Right renal pelvis (tissue), 4 donors: Measurements from ENCODE around the gene ZBTB3. TPM values are rescaled to one million over a fixed set of nuclear protein-coding genes. Genes with fewer than 3 reads are reported as not detected.
"Not testable (repeated sequence)": the region's sequence is repeated elsewhere in the genome, so short reads cannot be mapped to it uniquely, and the experiment has no call there.

Experiments used
- DNase-seq, 4 donors: peaks; one replicate each; pipeline ENCODE4 v3.0.0-alpha.2; 2013; ENCODE audit warnings: low read depth in 4 of 4, low spot score in 3 of 4, missing footprints in 1 of 4
- polyA plus RNA-seq, 4 donors: library from polyadenylated mRNA; unstranded; fragments of 120-200 nt; gene quantifications; one replicate each; pipeline ENCODE4 v1.2.1, GENCODE V29; 2013; ENCODE audit not compliant: insufficient read length in 4 of 4

ZBTB3 gene
- polyA plus RNA-seq, 4 donors, result 6.5 to 8.4 (median 7.2) TPM

DNA sequence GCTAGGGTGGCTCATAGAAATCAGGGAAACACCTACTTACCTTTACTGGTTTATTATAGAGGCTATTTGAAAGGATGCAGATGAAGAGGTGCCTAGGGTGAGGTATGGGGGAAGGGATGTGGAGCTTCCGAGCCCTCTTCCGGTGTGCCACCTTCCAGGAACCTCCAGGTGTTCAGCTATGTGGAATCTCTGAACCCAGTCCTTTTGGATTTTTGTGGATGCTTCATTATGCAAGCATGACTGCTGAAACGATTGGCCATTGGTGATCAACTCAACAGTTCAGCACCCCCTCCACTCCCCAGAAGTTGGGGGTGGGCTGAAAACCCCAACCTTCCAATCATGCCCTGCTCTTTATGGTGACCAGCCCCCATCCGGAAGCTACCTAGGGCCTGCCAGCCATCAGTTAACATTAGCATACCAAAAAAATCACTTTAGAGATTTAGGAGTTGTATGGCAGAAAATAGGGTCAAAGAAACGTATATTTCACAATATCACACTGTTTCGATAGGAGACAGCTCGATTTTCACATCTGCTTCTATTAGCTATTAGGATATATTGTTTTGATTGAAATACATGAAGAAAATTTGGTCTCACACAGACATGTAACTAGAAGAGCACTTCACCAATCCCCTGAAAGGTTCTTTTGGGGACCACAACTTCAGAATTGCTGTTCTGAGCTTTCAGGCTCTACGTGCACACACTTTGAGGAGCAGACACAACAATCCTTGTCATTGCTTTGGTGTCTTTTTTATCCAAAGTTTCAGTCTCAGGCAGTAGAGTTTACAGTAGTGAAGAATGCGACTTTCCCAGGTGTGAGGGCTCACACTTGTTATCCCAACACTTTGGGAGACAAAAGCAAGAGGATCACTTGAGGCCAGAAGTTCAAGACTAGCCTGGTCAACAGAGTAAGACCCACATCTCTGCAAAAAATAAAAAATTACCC, 4.2 kb upstream of the ZBTB3 start:
- no peak for DNase-seq

DNA sequence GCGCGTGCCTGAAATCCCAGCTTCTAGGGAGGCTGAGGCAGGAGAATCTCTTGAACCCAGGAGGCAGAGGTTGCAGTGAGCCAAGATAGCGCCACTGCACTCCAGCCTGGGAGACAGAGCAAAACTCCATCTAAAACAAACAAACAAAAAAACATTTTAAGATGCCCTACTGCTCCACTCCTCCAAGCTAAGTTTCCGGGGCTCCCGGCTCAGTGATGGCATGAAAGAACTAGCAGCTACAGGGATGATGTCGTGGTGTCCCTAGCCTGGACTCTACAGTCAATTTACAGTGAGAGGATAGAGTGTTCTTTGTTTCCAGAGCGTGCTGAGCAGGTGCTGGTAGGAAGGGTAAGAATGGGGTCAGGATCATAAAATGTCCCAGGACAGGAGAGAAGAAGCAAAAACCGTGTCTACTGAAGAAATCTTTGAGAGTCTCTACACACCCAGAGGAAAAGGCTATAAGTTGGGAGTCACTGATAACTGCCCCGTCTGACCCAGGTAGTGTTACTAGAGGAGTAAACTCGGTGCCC, 1.2 kb upstream of the ZBTB3 start:
- no peak for DNase-seq

DNA sequence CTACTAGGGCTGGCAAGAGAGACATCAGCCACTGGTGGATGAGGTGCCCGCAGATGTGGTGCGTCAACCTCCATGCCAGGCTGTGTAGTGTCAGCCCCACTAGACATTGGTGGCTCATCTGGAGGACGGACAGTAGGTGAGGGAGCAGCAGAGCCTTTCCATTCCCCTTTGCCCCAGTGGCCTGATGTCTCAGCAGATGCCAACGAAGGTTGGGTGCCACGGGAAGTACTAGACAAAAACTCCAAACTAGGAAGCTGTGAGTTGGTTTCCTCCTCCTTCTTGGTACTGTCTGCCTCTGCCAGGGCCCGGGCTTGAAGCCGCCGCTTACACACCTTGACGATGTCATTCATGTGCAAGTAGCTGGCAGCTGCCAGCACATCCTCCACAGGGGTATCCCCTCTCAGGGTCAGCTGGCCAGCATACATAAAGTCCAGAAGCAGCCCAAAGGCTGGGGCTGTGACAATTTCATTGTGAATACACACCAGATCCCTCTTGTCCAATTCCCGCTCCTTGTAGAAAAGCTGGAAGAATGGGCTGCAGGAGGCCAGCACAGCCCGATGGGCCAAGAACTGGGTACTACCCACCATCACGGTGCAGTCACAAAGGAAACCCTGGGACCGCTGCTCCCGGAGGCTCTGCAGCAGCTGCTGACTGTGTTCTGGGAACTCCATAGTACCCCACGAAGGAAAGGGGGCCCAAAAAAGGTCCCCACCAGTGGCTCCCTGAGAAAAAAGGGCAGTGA, 795 bp downstream of the ZBTB3 start:
- DNase-seq, result no peak

- DNase-seq, result no peak
These were observed 1.7 kb downstream of the ZBTB3 start for GRCh38 chr11:62752177-62752785.

- not testable (repeated sequence) for DNase-seq
These were observed 4.0 kb downstream of the ZBTB3 start for GRCh38 chr11:62749931-62750330.

GRCh38 chr11:62747475-62748160, 6.3 kb downstream of the ZBTB3 start:
- DNase-seq, result no peak

DNA sequence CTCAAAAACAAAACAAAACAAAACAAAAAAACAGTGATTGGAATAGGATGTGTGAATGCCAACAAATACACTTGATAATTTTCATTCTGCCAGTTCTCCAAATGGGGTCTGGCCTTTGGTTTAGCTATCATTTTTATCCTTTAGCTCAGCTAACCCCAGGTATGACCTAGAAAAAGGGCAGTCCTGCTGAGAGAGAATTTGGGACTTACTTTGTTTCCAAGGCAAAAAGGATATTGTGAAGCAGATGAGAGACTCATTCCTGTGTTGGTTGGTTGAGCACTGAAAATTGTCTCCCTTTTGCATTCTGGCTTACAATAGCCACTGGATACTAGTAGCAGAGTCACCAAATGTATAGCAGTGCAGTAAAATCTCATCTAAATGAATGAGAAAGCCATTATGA, 16.8 kb downstream of the ZBTB3 start:
- no peak for DNase-seq

DNA sequence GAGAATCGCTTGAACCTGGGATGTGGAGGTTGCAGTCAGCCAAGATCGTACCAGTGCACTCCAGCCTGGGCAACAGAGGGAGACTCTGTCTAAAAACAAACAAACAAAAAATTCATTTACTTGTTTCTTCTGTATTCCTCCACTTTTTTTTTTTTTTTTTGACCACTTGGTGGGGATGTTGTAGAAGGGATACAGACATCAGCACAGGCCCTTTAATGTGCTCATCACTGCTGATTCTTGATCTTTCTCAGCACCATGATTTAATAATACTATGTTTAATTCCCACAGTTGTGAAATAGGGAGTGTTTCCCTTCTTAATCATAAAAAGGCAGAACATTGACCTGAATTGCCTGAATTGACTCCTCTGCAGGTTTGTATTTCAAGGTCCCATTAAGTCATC, 21.1 kb downstream of the ZBTB3 start:
- no peak for DNase-seq

GRCh38 chr11:62730076-62730475, 23.9 kb downstream of the ZBTB3 start:
- not testable (repeated sequence) for DNase-seq

DNA sequence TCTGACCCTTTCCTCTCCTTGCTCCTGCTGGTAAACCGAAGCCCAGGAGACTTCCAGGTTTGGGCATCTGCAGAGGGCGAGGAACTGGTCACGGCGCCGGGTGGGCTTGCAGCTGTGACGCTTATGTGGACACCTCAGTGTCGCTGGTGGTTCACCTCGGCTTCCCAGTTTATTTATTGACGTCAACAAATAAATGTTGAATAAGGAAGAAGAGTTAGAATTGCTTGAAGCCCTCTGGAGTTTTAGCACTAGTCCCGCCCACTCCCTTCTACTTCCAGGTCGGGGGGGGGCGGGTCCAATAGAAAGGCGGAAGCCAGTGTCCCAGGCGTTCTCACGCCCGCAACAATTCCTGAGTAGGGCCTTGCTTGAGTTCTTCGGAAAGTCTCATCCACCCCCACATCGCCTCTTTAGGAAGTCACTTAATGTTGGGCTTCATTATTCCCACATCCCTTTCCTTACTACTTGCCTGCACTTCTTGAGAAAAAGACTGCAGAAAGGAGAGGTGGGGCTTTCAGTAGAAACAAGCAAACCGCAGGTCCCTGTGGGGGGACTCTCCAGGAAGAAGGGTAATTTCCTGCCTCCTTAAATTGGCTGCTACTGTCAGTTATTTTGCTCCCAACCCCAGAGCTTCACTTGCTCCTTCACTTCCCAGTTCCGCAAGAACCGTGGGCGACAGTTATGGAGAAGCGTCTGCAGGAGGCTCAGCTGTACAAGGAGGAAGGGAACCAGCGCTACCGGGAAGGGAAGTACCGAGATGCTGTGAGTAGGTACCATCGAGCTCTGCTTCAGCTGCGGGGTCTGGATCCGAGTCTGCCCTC, 25.6 kb downstream of the ZBTB3 start, which contains the start of gene TTC9C:
TSS of gene TTC9C (plus strand) at position 316 of the 818 bp plus-strand sequence. CDS start at position 679, 363 bp downstream.
- peak; percentile 74 to 80 (median 76) for DNase-seq

- peak; percentile 93 to 98 (median 98) for DNase-seq
These were observed 26.1 kb downstream of the ZBTB3 start for GRCh38 chr11:62727872-62728170.

GRCh38 chr11:62727165-62727871, 26.6 kb downstream of the ZBTB3 start, which contains the start of gene HNRNPUL2:
TSS of gene HNRNPUL2 (minus strand) at chr11:62727457. CDS start at chr11:62727156, 301 bp downstream.
- peak; percentile 96 to 97 (median 97) for DNase-seq

GRCh38 chr11:62726915-62727164, 27.1 kb downstream of the ZBTB3 start:
- DNase-seq, result no peak

- no peak for DNase-seq
These were observed 27.6 kb downstream of the ZBTB3 start for GRCh38 chr11:62726156-62726914.

DNA sequence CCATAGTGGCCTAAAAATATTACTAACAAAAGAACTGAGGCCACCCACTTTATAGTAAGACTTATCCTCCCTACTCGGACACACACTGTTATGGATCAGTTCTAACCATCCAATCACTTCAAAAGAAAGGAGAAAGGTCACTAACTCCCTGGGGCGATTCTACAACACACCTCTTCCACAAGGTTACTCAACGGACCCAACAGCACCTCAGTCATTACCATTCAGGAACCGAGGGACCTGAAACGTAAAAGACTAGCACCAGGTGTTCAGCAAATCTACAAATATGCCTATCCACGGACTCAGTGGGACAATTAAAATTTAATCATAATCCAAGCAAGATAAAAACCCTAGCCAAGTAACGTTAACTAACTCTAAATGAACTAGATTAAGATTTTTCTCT, 28.3 kb downstream of the ZBTB3 start:
- no peak for DNase-seq

DNA sequence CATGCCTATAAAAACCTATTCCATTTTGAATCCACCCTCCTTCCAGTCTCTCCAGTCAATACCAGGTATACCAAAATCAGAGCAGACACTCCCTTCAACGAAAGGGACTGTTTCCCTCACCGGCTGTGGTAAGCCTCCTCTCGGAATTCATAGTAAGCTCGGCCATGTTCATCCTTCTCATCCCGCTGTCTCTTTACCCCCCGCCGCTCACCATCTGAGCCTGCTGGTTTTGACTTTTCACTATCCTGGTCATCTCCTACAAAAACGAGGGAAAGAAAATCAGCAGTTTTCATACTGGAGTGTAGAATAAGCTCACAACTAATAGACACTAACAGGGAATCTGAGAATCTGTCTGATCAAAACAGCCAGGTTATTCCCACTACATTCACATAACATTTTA, 29.8 kb downstream of the ZBTB3 start:
- no peak for DNase-seq

DNA sequence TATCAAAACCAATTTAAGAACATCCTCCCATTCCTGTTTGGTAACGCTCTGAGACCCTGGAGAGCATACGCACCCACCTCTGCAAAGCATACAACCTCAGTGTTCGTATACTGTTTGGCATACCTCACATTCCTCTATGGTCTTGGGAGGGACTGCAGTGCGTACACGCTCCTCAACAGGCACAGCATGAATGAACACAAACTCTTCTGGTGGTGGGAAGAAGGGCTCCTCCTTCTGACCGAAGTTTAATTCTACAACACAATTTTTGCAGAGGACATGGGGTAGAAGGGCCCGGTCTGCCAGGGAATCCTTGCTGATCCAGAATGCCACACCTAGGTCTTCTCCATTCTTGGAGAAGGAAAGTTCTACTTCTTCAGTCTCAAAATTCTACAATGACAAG, 32.0 kb downstream of the ZBTB3 start:
- DNase-seq, result no peak

DNA sequence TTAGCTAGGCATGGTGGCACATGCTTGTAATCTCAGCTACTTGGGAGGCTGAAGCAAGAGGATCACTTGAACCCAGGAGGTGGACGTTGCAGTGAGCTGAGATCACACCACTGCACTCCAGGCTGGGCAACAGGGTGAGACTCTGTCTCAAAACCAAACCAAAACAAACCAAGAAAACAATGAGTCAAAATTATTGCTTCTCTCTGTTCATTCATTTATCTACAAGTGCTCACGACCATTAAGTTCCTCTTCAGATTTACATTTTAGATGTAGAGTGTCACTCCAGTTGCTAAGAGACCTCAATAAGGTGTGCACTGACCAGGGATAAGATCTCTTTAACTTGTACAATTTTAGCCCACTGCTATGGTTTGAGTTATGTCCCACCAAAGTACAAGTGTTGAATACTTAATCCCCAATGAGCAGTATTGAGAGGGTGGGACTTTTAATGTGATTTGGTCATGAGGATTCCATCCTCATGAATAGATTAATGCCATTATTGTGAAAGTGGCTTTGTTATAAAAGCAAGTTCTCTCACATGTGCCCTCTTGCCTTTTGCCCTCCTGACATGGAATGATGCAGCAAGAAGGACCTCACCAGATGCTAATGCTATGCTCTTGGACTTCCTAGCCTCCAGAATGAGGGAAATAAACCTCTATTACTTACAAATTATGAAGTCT, 34.5 kb downstream of the ZBTB3 start:
- DNase-seq, result no peak
